ENCODE data around the gene TPI1.

DNA sequence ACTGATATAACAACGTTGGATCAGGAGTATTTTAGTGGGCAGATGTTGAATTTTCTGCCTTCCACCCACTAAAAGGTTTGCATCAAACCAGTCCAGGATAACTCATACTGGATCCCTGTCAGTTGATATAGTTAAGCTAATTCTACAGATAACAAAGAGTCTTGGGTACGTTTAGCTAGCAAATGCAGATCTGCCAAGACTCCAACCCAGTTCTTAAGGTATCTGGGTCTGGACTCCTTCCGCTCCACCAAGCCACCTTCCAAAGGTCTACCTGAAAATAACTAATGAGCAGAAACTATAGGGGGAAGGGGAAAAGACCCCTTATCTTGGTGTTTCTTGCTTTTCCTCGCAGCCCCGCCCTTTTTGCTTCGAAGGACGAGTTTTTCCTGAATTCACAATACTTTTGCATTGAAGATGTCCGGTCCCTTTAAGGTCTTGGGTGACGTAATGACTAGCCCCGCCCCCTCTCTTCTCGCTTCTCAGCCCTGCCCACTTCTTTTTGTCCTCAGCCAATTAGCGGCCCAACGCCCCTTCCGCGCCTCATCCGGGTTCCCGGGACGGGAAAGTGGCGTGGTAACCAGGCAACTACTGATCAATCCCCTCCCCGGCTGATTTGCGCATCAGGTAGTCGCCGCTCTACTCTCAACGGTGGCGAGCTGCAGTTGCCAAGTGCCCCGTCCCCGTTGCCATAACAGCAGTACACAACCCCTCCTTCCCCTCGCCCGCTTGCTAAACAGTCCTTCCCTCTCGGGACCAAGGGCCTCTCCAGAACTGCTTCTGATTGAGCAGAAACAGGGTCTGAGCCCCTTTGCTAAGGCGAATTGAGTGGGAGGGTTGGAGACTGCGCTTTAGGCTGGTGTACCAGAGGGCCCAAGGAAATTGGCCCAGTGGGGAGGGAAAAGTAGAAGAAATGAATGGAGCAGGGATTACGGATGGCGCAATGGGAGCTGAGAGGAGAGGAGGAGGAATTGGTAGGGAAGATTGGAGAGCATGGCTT is 37.2 kb downstream of the TPI1 start, which contains the start of gene LRRC23:
- TF ChIP-seq CTCF (IDR thresholded peaks at IDR 0.05; ENCODE audit: low read depth, low read length) (no peak), POLR2A (IDR thresholded peaks at IDR 0.05; ENCODE audit: extremely low read depth, insufficient read length) (peak; percentile 51)
